PFSK-1 (cell line): ENCODE data around the gene CTU2.

ENCODE experiments used
- POLR2AphosphoS5 ChIP-seq: IDR thresholded peaks from 2 replicates; pipeline ENCODE4 v1.6.1; 2012; ENCODE audit warnings: low read depth, mild to moderate bottlenecking, control low read depth, low read length, moderate library complexity
- SIN3A ChIP-seq: IDR thresholded peaks from 2 replicates; pipeline ENCODE4 v1.6.1; 2012; ENCODE audit warnings: mild to moderate bottlenecking, low read length, moderate library complexity, borderline replicate concordance; ENCODE audit not compliant: insufficient read depth
- TF ChIP-seq, protein P1 (sequence below), 2 experiments: IDR thresholded peaks; 2 replicates each; pipeline versions ENCODE4 v1.6.1 to v1.8.0; 2011 to 2012; ENCODE audit warnings: low read depth in 2 of 2, low read length in 2 of 2, control low read depth in 1 of 2, inconsistent platforms in 1 of 2, mild to moderate bottlenecking in 1 of 2, moderate library complexity in 1 of 2; ENCODE audit not compliant: insufficient read depth in 1 of 2

- TF ChIP-seq, protein P1, sequence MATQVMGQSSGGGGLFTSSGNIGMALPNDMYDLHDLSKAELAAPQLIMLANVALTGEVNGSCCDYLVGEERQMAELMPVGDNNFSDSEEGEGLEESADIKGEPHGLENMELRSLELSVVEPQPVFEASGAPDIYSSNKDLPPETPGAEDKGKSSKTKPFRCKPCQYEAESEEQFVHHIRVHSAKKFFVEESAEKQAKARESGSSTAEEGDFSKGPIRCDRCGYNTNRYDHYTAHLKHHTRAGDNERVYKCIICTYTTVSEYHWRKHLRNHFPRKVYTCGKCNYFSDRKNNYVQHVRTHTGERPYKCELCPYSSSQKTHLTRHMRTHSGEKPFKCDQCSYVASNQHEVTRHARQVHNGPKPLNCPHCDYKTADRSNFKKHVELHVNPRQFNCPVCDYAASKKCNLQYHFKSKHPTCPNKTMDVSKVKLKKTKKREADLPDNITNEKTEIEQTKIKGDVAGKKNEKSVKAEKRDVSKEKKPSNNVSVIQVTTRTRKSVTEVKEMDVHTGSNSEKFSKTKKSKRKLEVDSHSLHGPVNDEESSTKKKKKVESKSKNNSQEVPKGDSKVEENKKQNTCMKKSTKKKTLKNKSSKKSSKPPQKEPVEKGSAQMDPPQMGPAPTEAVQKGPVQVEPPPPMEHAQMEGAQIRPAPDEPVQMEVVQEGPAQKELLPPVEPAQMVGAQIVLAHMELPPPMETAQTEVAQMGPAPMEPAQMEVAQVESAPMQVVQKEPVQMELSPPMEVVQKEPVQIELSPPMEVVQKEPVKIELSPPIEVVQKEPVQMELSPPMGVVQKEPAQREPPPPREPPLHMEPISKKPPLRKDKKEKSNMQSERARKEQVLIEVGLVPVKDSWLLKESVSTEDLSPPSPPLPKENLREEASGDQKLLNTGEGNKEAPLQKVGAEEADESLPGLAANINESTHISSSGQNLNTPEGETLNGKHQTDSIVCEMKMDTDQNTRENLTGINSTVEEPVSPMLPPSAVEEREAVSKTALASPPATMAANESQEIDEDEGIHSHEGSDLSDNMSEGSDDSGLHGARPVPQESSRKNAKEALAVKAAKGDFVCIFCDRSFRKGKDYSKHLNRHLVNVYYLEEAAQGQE (IDR thresholded peaks at IDR 0.05; ENCODE audit: insufficient read depth in 1 of 2, low read depth in 2 of 2, low read length in 2 of 2): no peak
- TF ChIP-seq POLR2AphosphoS5 (no peak), SIN3A (no peak)
Measured at GRCh38 chr16:88665570-88665969, 40.7 kb upstream of the CTU2 start.
